Right lung (tissue), 5 donors: ENCODE data around the gene KCNMB4. TPM values are rescaled to one million over a fixed set of nuclear protein-coding genes. Genes with fewer than 3 reads are reported as not detected.

ENCODE experiments used
- polyA plus RNA-seq, 5 donors: library from polyadenylated mRNA; unstranded; fragments of 120-200 nt; gene quantifications; one replicate each; pipeline versions ENCODE4 v1.2.1 to v1.2.3, GENCODE V29; 2013; ENCODE audit warnings: inconsistent platforms in 1 of 5, low replicate concordance in 1 of 5; ENCODE audit not compliant: insufficient read length in 5 of 5, insufficient read depth in 1 of 5

The KCNMB4 gene
- polyA plus RNA-seq, 5 donors: 21.4 to 27.2 (median 23.6) TPM

Other genes starting within 250 kb of the KCNMB4 start
- gene CNOT2, start 122.9 kb upstream of the KCNMB4 start, polyA plus RNA-seq: 100 to 1,000 TPM; 107 to 161 (median 153) TPM